Central memory CD8-positive, alpha-beta T cell (primary cell): ENCODE data around the gene KRT15.
A peak's percentile ranks its signal among the peaks of the same experiment; 100 is the strongest.

Experiments used
- ATAC-seq: fragments of 150-1000 bp; cut with Tn5 transposase; replicated peaks from 2 replicates; pipeline ENCODE4 v1.10.0; 2022; ENCODE audit warnings: mild to moderate bottlenecking, moderate FRiP score, moderate number of reproducible peaks; ENCODE audit not compliant: poor library complexity, severe bottlenecking; ENCODE audit errors: extremely low read depth
- DNase-seq, 2 donors: peaks; one replicate each; pipeline ENCODE4 v3.0.0; 2021; ENCODE audit warnings: low spot score in 2 of 2
- H3K27ac Mint-ChIP-seq: one replicate; pipeline ENCODE4 v1.8.0; 2022; ENCODE audit warnings: low read depth, mild to moderate bottlenecking, moderate library complexity, mixed read lengths
- H3K27me3 Mint-ChIP-seq: one replicate; pipeline ENCODE4 v1.8.0; 2022; ENCODE audit warnings: mixed read lengths
- H3K36me3 Mint-ChIP-seq: one replicate; pipeline ENCODE4 v1.8.0; 2022; ENCODE audit warnings: mild to moderate bottlenecking, moderate library complexity, mixed read lengths; ENCODE audit not compliant: insufficient read depth
- H3K4me1 Mint-ChIP-seq: one replicate; pipeline ENCODE4 v1.8.0; 2022; ENCODE audit warnings: mixed read lengths
- H3K4me3 Mint-ChIP-seq: one replicate; pipeline ENCODE4 v1.8.0; 2022; ENCODE audit warnings: mild to moderate bottlenecking, moderate library complexity, mixed read lengths
- H3K9me3 Mint-ChIP-seq: one replicate; pipeline ENCODE4 v1.8.0; 2022; ENCODE audit warnings: mixed read lengths

The KRT15 gene

GRCh38 chr17:41504246-41504977, 14.3 kb downstream of the KRT15 start:
- Mint-ChIP-seq H3K27ac (no peak overlapping the region), H3K9me3 (no peaks in the 10 kb centered on the region), H3K27me3 (peaks cover 20% of the 10 kb centered on the region), H3K36me3 (no peaks in the 10 kb centered on the region), H3K4me1 (no peaks in the 10 kb centered on the region), H3K4me3 (no peak overlapping the region)
- DNase-seq (no peak), ATAC-seq (no peak)

GRCh38 chr17:41503202-41503601, 15.5 kb downstream of the KRT15 start:
- H3K9me3 Mint-ChIP-seq = no peaks in the 10 kb centered on the region
- no peaks in the 10 kb centered on the region for H3K36me3 Mint-ChIP-seq
- no peak overlapping the region for H3K4me3 Mint-ChIP-seq
- H3K27me3 Mint-ChIP-seq = peaks cover 32% of the 10 kb centered on the region
- no peak for ATAC-seq
- DNase-seq = no peak
- no peak overlapping the region for H3K27ac Mint-ChIP-seq
- H3K4me1 Mint-ChIP-seq = peaks cover 4% of the 10 kb centered on the region

- H3K36me3 Mint-ChIP-seq = peaks cover 3% of the 10 kb centered on the region
- DNase-seq (no peak), ATAC-seq (no peak)
- no peak overlapping the region for H3K27ac Mint-ChIP-seq
- H3K9me3 Mint-ChIP-seq = no peaks in the 10 kb centered on the region
- peaks cover 32% of the 10 kb centered on the region for H3K27me3 Mint-ChIP-seq
- H3K4me1 Mint-ChIP-seq = peaks cover 15% of the 10 kb centered on the region
- no peak overlapping the region for H3K4me3 Mint-ChIP-seq
Measured at GRCh38 chr17:41500131-41500911, 18.4 kb downstream of the KRT15 start.

DNA sequence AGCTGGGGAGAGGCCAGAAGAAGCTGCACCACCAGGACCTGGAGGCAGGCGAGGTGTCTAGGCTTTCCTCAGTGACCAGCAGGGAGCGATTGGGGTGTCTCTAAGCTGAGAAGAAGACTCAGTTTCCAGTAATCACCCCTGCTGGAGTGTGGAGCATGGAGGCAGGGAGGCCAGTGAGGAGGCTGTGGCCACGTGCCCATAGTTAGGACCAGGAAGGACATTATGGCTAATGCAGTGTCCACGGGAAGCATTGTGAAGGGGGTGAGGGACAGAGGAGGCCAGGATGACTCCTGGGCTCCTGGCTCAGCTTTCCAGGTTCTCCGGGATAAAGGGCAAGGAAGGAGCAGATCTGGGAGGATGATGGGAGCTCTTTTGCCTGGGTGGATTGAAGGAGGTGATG, 19.0 kb downstream of the KRT15 start:
- Mint-ChIP-seq H3K4me3 (no peak overlapping the region), H3K27ac (no peak overlapping the region), H3K27me3 (peaks cover 32% of the 10 kb centered on the region), H3K4me1 (peaks cover 15% of the 10 kb centered on the region), H3K36me3 (peaks cover 3% of the 10 kb centered on the region), H3K9me3 (no peaks in the 10 kb centered on the region)
- ATAC-seq (no peak), DNase-seq (no peak)

DNA sequence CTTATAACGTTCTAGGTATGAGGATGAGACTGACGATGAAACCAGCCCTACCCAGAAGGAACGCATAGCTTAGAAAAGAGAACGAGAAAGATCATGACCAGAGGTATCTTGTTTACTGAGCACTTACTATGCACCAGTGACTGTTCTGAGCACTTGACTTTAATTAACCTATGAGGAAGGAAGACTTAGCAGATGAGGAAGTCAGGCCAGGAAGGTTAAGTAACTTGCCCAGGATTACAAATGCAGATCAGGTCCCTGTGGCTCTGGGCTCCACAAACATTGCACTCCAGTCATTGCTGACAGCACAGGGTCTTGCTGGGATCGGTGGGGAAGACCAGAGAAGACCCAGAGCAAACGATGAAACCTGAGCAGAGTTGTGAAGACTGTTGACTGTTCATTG, 20.4 kb downstream of the KRT15 start:
- no peak for ATAC-seq
- Mint-ChIP-seq H3K9me3 (no peaks in the 10 kb centered on the region), H3K27me3 (peaks cover 32% of the 10 kb centered on the region), H3K4me3 (no peak overlapping the region), H3K27ac (no peak overlapping the region), H3K4me1 (peaks cover 15% of the 10 kb centered on the region), H3K36me3 (peaks cover 3% of the 10 kb centered on the region)
- no peak for DNase-seq

GRCh38 chr17:41496803-41497484, 21.7 kb downstream of the KRT15 start:
- Mint-ChIP-seq H3K4me3 (no peak overlapping the region), H3K27me3 (peaks cover 32% of the 10 kb centered on the region), H3K9me3 (no peaks in the 10 kb centered on the region), H3K4me1 (peaks cover 15% of the 10 kb centered on the region), H3K36me3 (peaks cover 3% of the 10 kb centered on the region), H3K27ac (no peak overlapping the region)
- peak in 1 of 2 donors; percentile 16 for DNase-seq
- ATAC-seq = no peak

DNA sequence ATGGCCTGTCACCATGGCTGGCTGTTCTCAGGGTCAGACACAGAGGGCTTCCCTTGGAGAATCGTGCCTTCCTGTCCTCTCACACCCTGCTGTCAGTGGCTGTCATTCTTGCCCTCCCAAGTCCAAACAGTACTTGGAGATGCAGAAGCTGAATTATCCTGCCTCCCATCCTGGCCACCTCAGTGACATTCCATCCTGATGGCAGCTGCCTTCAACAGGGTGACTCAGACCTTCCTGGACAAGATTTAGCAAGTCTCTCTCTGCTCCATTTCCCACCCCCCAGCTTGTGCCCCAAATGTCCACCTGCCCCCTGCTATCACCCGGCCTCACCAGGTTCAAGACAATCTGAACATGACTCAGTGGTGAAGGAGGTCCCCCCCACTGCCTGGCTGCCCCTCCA, 24.2 kb downstream of the KRT15 start:
- Mint-ChIP-seq H3K27me3 (peaks cover 13% of the 10 kb centered on the region), H3K27ac (no peak overlapping the region), H3K4me3 (no peak overlapping the region), H3K9me3 (no peaks in the 10 kb centered on the region), H3K4me1 (peaks cover 25% of the 10 kb centered on the region), H3K36me3 (peaks cover 3% of the 10 kb centered on the region)
- DNase-seq (no peak), ATAC-seq (no peak)

GRCh38 chr17:41492771-41493170, 25.9 kb downstream of the KRT15 start:
- Mint-ChIP-seq H3K4me3 (no peak overlapping the region), H3K36me3 (peaks cover 3% of the 10 kb centered on the region), H3K4me1 (peaks cover 18% of the 10 kb centered on the region), H3K27me3 (no peaks in the 10 kb centered on the region), H3K9me3 (no peaks in the 10 kb centered on the region), H3K27ac (no peak overlapping the region)
- no peak for ATAC-seq
- no peak for DNase-seq

DNA sequence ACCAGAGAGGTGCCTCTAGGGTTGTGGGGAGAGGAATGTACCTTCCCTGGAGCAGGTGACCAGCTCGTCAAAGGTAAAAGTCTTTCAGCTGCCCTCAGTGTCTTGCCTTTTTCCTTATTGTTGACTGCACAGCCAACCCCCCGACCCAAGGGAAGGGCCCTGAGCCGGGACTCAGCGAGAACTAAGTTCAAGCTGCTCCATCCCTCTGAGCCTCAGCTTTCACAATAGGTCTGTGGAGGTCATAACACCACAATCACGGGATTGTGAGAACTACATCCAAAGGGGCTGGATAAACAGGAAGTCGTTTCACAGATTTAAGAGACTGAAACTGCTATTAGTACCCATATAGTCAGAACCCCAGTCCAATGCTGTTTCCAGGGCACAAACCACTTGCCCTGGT, 26.3 kb downstream of the KRT15 start:
- Mint-ChIP-seq H3K4me3 (no peak overlapping the region), H3K9me3 (no peaks in the 10 kb centered on the region), H3K4me1 (peaks cover 18% of the 10 kb centered on the region), H3K27me3 (no peaks in the 10 kb centered on the region), H3K36me3 (peaks cover 3% of the 10 kb centered on the region), H3K27ac (no peak overlapping the region)
- DNase-seq = no peak
- ATAC-seq = no peak

DNA sequence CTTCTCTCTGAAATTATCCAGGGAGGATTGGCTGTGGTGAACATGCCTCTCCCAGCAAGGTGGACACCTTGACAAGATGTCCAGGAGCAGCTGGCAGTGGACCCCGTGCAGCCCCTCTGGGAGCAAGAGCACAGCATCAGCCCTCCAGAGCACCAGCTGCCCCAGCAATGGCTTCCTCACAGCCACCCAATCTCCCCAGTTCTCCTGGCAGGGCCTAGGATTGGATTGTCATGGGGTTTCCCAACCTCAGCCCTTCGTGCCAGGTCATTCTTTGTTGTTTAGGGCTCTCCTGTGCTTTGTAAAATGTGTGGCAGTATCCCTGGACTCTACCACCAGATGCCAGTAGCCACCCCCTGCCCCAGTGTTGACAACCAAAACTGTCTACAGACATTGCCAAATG, 27.2 kb downstream of the KRT15 start:
- Mint-ChIP-seq H3K9me3 (no peaks in the 10 kb centered on the region), H3K4me3 (no peak overlapping the region), H3K4me1 (peaks cover 10% of the 10 kb centered on the region), H3K27me3 (no peaks in the 10 kb centered on the region), H3K36me3 (no peaks in the 10 kb centered on the region), H3K27ac (no peak overlapping the region)
- ATAC-seq = no peak
- no peak for DNase-seq

DNA sequence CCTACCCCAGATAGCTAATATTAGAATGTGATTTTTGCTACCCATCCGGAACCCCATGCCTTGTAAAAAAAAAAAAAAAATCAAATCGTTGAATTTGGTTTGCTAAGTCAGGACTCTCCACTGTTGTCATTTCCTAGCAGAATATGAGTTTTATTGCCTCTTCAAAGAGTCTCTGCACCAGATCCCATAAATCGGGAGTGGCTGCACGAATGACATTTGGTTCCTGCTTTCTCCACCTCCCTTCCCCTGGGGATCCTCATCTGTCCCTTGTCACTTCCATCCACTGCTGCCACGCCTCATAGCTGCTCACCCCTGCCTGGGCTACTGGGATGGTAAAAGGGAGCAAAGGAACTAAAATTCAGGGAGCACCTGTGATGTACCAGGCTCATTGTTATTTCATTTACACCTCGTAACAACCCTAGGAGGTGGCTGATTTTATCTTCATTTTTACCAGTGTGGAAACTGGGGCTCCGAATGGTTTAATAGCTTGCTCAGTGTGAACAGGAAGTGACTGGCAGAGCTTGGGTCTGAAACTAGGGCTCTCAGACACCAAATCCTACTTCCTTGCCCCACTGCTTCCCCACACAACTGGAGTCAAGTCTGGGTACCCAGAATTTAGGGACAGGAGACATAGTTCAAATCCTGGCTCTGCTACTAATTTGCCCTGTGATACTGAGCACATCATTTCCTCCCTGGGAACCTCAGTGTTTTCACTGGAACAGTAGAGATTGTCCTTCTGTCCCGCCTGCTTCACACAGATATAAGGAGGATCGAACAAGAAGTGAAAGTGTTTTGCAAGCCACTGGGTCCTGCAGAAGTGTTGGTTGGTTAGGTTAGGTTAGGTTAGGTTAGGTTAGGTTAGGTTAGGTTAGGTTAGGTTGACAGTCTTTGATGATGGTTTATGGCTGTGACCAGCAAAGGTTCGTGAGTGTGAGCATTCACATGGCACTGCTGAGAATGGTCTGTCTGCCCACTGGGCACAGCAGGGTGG, 28.4 kb downstream of the KRT15 start:
- DNase-seq = no peak
- no peaks in the 10 kb centered on the region for H3K9me3 Mint-ChIP-seq
- H3K4me1 Mint-ChIP-seq = peaks cover 10% of the 10 kb centered on the region
- no peak for ATAC-seq
- H3K27me3 Mint-ChIP-seq = no peaks in the 10 kb centered on the region
- no peaks in the 10 kb centered on the region for H3K36me3 Mint-ChIP-seq
- H3K4me3 Mint-ChIP-seq = no peak overlapping the region
- no peak overlapping the region for H3K27ac Mint-ChIP-seq

DNA sequence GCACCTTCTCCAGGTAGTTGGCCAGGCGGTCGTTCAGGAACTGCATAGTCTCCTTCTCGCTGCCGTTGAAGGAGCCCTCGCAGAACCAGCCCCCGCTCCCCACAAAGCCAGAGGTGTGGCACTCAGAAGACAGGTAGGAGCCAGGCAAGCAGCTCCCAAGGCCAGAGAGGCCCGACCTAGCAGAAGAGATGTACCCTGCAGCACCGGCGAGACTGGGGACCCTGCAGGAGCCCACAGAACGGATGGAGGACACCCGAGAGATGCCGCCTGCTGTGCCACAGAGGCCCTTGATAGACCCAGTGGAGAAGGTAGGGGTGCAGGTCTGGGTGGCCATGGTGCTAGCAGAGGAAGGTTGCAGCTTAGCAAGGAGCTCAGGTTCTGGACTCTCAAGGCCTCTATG, 29.2 kb downstream of the KRT15 start, which contains the start of gene KRT36:
Gene KRT36, minus strand, starts transcription at position 380 of the 400 bp plus-strand sequence. Its CDS starts 46 bp downstream, at position 334.
- no peaks in the 10 kb centered on the region for H3K36me3 Mint-ChIP-seq
- H3K27ac Mint-ChIP-seq = no peak within 1 kb of the TSS
- H3K4me3 Mint-ChIP-seq = no peak within 1 kb of the TSS
- no peaks in the 10 kb centered on the region for H3K9me3 Mint-ChIP-seq
- no peak for ATAC-seq
- no peaks in the 10 kb centered on the region for H3K27me3 Mint-ChIP-seq
- DNase-seq = no peak
- H3K4me1 Mint-ChIP-seq = peaks cover 10% of the 10 kb centered on the region
